22Rv1 (cell line): ENCODE results near the gene F10.
"Not testable (repeated sequence)": the region's sequence is repeated elsewhere in the genome, so short reads cannot be mapped to it uniquely, and the experiment has no call there.

Source experiments
- H3K27ac ChIP-seq: fragments of 450-650 bp; 2 replicates; pipeline ENCODE4 v1.5.1; 2017
- ZFX ChIP-seq: fragments of 450-650 bp; IDR thresholded peaks from 2 replicates; pipeline ENCODE4 v1.6.1; 2017; ENCODE audit warnings: antibody characterized with exemption, borderline replicate concordance
- TF ChIP-seq, protein P1 (sequence below): fragments of 450-650 bp; IDR thresholded peaks from 2 replicates; pipeline ENCODE4 v1.5.1; 2017; ENCODE audit warnings: mild to moderate bottlenecking

F10 gene

DNA sequence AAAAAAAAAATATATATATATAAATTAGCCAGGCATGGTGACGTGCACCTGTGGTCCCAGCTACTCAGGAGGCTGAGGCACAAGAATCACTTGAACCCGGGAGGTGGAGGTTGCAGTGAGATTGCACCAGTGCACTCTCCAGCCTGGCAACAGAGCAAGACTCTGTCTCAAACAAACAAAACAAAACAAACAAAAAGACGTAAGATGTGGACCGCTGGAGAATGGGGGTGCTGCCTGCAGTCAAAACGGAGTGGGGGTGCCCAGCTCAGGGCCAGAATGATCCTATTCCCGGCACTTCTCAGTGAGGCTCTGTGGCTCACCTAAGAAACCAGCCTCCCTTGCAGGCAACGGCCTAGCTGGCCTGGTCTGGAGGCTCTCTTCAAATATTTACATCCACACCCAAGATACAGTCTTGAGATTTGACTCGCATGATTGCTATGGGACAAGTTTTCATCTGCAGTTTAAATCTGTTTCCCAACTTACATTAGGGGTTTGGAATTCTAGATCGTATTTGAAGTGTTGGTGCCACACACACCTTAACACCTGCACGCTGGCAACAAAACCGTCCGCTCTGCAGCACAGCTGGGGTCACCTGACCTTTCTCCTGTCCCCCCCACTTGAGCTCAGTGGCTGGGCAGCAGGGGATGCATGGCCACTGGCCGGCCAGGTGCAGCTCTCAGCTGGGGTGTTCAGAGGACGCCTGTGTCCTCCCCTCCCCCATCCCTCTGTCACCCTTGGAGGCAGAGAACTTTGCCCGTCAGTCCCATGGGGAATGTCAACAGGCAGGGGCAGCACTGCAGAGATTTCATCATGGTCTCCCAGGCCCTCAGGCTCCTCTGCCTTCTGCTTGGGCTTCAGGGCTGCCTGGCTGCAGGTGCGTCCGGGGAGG, 17.3 kb upstream of the F10 start, which contains the start of gene F7:
Gene F7, plus strand, starts transcription at position 760 of the 889 bp plus-strand sequence. Its CDS starts 51 bp downstream, at position 811.
- TF ChIP-seq, protein P1, sequence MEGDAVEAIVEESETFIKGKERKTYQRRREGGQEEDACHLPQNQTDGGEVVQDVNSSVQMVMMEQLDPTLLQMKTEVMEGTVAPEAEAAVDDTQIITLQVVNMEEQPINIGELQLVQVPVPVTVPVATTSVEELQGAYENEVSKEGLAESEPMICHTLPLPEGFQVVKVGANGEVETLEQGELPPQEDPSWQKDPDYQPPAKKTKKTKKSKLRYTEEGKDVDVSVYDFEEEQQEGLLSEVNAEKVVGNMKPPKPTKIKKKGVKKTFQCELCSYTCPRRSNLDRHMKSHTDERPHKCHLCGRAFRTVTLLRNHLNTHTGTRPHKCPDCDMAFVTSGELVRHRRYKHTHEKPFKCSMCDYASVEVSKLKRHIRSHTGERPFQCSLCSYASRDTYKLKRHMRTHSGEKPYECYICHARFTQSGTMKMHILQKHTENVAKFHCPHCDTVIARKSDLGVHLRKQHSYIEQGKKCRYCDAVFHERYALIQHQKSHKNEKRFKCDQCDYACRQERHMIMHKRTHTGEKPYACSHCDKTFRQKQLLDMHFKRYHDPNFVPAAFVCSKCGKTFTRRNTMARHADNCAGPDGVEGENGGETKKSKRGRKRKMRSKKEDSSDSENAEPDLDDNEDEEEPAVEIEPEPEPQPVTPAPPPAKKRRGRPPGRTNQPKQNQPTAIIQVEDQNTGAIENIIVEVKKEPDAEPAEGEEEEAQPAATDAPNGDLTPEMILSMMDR, result no peak
- TF ChIP-seq ZFX, result no peak
- no peak within 1 kb of the TSS for H3K27ac ChIP-seq

DNA sequence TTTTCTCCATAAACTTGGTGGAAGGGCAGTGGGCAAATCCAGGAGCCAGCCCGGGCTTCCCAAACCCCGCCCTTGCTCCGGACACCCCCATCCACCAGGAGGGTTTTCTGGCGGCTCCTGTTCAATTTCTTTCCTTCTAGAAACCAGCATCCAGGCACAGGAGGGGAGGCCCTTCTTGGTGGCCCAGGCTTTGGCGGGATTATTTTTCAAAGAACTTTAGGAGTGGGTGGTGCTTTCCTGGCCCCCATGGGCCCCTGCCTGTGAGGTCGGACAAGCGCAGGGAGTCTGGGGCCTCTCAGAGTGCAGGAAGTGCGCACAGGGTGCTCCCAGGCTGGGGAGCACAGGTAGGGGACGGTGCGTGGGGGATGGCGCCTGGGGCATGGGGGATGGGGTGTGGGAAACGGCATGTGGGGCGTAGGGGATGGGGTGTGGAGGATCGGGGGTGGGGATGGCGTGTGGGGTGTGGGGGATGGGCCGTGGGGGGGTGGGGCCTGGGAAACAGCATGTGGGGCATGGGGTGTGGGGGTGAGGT, 16.6 kb upstream of the F10 start:
- H3K27ac ChIP-seq, result no peak overlapping the region
- TF ChIP-seq ZFX, result no peak
- TF ChIP-seq, protein P1, result no peak

- no peak overlapping the region for H3K27ac ChIP-seq
- TF ChIP-seq ZFX, result no peak
- TF ChIP-seq, protein P1, result no peak
Measured at GRCh38 chr13:113106711-113107351, 15.8 kb upstream of the F10 start.

GRCh38 chr13:113108521-113108920, 14.1 kb upstream of the F10 start:
- not testable (repeated sequence) for H3K27ac ChIP-seq

- no peak for TF ChIP-seq ZFX
- TF ChIP-seq, protein P1, result no peak
- no peak overlapping the region for H3K27ac ChIP-seq
Measured at GRCh38 chr13:113109151-113110047, 13.2 kb upstream of the F10 start.

GRCh38 chr13:113110048-113110851, 12.3 kb upstream of the F10 start:
- TF ChIP-seq, protein P1, result no peak
- no peak for TF ChIP-seq ZFX
- no peak overlapping the region for H3K27ac ChIP-seq

DNA sequence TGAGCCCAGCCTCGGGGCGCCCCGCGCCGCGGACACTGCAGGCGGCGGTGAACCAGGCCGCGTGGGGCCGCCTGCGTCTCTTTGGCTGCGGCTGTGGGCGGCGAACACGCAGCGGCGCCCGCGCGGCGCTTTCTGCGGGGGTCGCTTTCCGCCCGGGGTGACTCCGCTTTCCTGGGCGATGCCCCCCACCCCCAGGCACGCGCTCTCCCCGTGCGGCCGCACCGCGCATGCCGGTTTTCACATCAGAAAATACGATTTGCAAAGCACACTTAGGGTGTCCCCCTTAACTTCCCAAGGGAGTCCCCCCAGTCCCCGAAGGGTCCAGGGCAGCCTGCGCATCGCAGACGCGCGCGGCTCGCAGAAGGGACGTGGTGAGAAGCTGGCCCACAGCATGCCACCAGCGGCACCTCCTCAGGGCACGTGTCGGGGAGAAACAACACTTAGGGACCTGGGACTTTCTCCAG, 11.7 kb upstream of the F10 start:
- TF ChIP-seq, protein P1, result no peak
- TF ChIP-seq ZFX, result no peak

DNA sequence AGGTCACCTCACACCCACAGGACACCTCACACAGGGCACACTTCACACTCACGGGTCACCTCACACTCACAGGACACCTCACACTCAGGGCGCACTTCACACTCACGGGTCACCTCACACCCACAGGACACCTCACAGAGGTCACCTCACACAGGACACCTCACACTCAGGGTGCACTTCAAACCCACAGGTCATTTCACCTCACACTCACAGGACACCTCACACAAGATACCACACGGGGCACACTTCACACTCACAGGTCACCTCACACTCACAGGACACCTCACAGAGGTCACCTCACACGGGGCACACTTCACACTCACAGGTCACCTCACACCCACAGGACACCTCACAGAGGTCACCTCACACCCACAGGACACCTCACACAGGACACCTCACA, 10.8 kb upstream of the F10 start:
- H3K27ac ChIP-seq, result not testable (repeated sequence)

More for the DNA sequence above, 11.7 kb upstream of the F10 start:
- no peak overlapping the region for H3K27ac ChIP-seq

DNA sequence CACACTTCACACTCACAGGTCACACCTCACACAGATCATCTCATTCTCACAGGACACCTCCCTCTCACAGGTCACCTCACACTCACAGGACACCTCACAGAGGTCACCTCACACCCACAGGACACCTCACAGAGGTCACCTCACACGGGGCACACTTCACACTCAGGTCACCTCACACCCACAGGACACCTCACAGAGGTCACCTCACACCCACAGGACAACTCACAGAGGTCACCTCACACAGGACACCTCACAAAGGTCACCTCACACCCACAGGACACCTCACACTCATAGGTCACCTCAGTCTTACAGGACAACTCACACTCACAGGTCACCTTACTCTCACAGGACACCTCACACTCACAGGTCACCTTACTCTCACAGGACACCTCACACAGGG, 10.1 kb upstream of the F10 start:
- not testable (repeated sequence) for H3K27ac ChIP-seq
